ENCODE measurements around the gene GUCA2A. TPM values are rescaled to one million over a fixed set of nuclear protein-coding genes. Genes with fewer than 3 reads are reported as not detected.

Gene GUCA2A
- total RNA-seq, 1 donor, result not detected

DNA sequence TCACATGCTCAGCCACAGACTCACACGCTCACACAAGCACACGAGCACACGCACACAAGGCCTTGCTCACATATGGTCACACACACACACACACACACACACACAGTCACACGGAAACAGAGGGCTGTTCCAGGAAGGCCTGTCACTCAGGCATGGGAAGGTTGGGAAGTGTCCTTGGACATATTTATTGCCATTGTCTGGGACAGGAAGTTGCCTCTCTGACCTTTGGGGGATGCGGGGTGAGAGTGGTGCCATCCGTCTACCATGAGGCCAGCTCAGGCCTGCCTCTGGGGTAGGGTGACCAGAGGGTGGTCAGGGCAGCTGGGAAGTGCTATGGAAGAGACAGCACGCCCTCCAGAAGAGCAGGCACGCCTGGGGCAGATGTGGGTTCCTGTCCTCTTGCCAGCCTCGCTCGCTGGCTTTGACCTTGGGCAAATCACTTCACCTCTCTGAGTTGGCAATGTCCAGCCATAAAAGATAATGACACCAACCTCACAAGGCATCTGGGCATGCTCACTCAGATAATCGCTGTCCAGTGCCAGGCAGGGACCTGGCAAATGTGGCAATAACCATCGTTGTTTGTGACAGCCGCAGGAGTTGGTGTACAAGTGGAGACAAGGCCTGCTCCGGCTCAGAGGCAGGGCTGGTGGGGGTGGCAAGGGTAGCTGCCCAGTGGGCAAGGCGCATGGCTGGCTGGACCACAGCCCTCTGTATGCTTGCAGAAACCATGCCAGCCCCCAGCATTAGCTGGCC, 8.0 kb upstream of the GUCA2A start:
- no peak overlapping the region for H3K4me3 ChIP-seq (ENCODE audit: low read depth, low read length)
- DNase-seq (ENCODE audit: low read depth), result no peak
- TF ChIP-seq, protein P1, sequence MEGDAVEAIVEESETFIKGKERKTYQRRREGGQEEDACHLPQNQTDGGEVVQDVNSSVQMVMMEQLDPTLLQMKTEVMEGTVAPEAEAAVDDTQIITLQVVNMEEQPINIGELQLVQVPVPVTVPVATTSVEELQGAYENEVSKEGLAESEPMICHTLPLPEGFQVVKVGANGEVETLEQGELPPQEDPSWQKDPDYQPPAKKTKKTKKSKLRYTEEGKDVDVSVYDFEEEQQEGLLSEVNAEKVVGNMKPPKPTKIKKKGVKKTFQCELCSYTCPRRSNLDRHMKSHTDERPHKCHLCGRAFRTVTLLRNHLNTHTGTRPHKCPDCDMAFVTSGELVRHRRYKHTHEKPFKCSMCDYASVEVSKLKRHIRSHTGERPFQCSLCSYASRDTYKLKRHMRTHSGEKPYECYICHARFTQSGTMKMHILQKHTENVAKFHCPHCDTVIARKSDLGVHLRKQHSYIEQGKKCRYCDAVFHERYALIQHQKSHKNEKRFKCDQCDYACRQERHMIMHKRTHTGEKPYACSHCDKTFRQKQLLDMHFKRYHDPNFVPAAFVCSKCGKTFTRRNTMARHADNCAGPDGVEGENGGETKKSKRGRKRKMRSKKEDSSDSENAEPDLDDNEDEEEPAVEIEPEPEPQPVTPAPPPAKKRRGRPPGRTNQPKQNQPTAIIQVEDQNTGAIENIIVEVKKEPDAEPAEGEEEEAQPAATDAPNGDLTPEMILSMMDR (IDR thresholded peaks at IDR 0.05; ENCODE audit: insufficient read depth, low read length), result no peak

DNA sequence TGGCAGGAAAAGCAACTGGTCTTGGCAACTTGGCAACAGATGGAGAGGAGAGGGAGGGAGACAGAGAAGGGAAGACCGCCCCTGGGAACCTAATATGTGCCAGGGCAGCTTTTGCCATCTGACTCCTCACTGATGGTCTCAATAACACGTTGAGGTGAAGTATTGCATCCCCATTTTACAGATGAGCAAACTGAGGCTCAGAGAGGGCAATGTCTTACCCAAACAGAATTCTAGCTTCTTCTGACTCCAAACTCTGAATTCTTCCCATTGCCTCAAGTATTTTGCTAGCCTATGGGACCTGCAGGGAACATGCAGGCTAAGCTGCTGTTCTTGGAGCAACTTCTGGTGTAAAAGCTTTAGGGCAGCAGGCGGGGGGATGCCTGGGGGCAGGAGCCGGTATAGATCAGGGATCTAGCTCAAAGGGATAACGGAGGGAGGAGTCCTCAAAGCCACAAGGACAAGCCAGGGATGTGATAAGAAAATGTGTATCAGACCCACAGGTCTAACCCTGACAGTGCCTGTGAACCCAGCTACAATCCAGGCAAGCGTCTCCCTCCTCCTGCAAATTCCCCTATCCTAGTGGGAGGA, 7.2 kb upstream of the GUCA2A start:
- H3K4me3 ChIP-seq (ENCODE audit: low read depth, low read length), result no peak overlapping the region
- DNase-seq (ENCODE audit: low read depth), result no peak
- TF ChIP-seq, protein P1 (IDR thresholded peaks at IDR 0.05; ENCODE audit: insufficient read depth, low read length), result no peak

DNA sequence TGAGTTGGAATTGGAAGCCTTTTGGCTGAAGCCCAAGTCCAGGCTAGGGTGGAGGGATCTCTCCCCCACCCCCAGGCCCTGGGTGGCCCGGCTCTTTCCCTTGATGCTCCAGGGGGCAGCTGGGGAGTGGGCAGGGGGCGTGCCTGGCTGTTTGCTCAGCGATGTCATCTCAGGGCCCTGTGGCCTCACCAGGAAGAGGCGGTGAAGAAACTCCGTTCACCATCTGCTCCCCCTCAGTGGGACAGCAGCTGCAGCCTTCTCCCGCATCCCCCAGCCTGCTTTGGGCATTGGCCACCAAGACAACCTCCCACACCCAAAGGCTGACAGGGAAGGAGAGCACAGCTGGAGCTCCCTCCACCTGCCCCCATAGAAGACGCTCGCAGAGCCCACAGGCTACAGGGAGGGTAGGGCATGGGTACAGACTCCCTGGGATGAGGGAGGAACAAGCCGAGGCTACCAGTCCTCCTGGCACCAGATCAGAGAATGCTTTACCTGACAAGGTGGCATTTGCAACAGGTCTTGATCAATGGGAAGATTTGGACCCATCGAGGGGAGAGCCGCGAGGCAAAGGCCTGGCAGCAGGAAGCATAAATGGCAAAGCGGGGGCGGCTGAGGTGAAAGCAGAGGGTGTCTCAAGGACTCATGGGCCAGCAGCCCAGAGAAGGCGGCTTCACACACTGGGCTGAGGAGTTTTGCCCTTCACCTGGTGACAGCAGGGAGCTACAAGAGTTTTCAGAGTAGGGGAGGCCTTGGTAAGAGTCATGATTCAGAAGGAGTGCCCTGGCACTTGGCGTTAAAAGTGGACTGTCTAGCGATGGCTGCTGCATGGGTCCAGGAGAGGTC, 6.5 kb upstream of the GUCA2A start:
- no peak overlapping the region for H3K4me3 ChIP-seq (ENCODE audit: low read depth, low read length)
- TF ChIP-seq, protein P1 (IDR thresholded peaks at IDR 0.05; ENCODE audit: insufficient read depth, low read length), result no peak
- no peak for DNase-seq (ENCODE audit: low read depth)

DNA sequence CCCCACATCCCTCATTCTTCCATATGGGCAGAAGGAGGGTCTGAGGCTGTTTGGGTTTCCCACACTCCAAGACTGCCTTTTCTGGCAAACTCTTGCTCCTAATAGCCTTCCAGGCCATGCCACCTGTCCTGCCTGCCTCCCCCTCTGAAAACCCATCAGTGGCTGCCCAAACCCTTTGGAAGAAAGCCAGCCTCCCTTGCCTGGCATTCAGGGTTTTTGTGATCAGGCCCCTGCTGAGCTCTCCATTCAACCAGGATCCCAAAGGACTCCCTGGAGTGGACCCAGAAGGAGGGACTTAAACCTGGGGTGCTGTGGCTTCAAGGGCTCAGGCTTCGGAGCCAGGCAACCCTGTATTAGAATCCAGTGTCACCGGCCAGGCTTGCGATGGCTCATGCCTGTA, 4.2 kb upstream of the GUCA2A start:
- TF ChIP-seq, protein P1 (IDR thresholded peaks at IDR 0.05; ENCODE audit: insufficient read depth, low read length), result no peak
- H3K4me3 ChIP-seq (ENCODE audit: low read depth, low read length), result no peak overlapping the region
- no peak for DNase-seq (ENCODE audit: low read depth)

DNA sequence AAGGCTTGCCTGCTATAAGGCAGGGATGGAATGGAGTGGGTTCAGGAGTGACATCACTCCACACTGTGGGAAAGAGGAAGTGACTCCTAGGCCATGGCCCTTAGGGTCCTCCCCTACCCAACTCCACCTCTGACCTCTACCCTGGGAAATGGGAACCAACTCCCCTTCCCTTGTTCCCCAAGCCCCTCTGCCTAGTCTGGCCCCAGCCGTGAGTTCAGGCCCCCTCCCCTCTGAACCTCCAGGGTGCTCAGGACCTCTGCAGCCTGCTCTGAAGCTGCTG, 3.8 kb upstream of the GUCA2A start:
- TF ChIP-seq, protein P1 (IDR thresholded peaks at IDR 0.05; ENCODE audit: insufficient read depth, low read length), result no peak
- H3K4me3 ChIP-seq (ENCODE audit: low read depth, low read length), result no peak overlapping the region
- DNase-seq (ENCODE audit: low read depth), result no peak

DNA sequence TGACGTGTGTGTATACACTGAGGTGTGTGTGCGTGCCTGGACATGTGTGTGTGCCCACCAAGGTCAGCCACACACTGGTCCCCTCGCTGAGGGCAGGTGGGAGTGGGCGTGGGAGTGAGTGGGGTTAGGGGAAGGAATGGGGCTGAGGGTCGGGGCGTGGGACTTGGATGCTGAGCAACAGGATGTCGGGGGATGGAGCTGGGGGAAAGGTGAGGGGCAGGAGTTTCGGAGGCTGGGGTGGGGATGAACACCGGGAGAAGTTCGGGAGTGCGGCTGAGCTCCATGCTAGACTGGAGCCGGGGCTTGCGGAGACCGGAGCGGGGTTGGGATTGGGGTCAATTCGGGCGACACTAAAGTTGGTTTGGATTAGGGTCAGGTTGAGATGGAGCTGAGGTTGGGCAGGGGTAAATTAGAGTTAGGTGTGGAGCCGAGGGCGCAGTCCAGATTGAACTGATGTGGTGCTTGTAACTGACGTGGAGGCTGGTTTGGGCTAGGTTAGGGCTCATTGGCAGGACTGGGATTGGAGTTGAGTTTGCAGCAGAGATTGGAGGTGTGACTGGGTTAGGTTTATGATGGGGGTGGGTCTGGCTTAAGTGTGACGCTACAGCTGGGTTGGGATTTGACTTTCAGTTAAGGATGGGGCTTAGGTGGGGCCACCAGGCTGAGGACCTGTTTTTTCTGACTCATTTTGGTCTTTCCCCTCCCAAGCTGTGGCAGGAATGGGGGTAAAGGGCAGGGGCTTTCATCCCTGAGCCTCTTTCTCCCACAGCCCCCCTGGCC, 3.3 kb upstream of the GUCA2A start:
- H3K4me3 ChIP-seq (ENCODE audit: low read depth, low read length), result no peak overlapping the region
- TF ChIP-seq, protein P1 (IDR thresholded peaks at IDR 0.05; ENCODE audit: insufficient read depth, low read length), result no peak
- no peak for DNase-seq (ENCODE audit: low read depth)
